PC-9 (cell line): ENCODE measurements around the gene IKBKE.

ENCODE experiments used
- EZH2 ChIP-seq: fragments of 200-600 bp; sonication (generic); IDR thresholded peaks from 2 replicates; pipeline ENCODE4 v1.8.0; 2017; ENCODE audit warnings: antibody characterized with exemption, low read depth
- TF ChIP-seq, protein P1 (sequence below): fragments of 200-600 bp; sonication (generic); conservative IDR thresholded peaks from 2 replicates; pipeline ENCODE4 v1.6.1; 2017; ENCODE audit warnings: mixed run types, antibody characterized with exemption, mild to moderate bottlenecking, moderate library complexity

GRCh38 chr1:206460836-206461426, 9.3 kb upstream of the IKBKE start:
- TF ChIP-seq, protein P1, sequence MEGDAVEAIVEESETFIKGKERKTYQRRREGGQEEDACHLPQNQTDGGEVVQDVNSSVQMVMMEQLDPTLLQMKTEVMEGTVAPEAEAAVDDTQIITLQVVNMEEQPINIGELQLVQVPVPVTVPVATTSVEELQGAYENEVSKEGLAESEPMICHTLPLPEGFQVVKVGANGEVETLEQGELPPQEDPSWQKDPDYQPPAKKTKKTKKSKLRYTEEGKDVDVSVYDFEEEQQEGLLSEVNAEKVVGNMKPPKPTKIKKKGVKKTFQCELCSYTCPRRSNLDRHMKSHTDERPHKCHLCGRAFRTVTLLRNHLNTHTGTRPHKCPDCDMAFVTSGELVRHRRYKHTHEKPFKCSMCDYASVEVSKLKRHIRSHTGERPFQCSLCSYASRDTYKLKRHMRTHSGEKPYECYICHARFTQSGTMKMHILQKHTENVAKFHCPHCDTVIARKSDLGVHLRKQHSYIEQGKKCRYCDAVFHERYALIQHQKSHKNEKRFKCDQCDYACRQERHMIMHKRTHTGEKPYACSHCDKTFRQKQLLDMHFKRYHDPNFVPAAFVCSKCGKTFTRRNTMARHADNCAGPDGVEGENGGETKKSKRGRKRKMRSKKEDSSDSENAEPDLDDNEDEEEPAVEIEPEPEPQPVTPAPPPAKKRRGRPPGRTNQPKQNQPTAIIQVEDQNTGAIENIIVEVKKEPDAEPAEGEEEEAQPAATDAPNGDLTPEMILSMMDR, result no peak
- TF ChIP-seq EZH2, result no peak
